ENCODE results near the gene SDHA. TPM values are rescaled to one million over a fixed set of nuclear protein-coding genes. Genes with fewer than 3 reads are reported as not detected.
A peak's percentile ranks its signal among the peaks of the same experiment; 100 is the strongest.

The SDHA gene
- polyA plus RNA-seq, 4 donors = 75.7 to 151 (median 136) TPM

DNA sequence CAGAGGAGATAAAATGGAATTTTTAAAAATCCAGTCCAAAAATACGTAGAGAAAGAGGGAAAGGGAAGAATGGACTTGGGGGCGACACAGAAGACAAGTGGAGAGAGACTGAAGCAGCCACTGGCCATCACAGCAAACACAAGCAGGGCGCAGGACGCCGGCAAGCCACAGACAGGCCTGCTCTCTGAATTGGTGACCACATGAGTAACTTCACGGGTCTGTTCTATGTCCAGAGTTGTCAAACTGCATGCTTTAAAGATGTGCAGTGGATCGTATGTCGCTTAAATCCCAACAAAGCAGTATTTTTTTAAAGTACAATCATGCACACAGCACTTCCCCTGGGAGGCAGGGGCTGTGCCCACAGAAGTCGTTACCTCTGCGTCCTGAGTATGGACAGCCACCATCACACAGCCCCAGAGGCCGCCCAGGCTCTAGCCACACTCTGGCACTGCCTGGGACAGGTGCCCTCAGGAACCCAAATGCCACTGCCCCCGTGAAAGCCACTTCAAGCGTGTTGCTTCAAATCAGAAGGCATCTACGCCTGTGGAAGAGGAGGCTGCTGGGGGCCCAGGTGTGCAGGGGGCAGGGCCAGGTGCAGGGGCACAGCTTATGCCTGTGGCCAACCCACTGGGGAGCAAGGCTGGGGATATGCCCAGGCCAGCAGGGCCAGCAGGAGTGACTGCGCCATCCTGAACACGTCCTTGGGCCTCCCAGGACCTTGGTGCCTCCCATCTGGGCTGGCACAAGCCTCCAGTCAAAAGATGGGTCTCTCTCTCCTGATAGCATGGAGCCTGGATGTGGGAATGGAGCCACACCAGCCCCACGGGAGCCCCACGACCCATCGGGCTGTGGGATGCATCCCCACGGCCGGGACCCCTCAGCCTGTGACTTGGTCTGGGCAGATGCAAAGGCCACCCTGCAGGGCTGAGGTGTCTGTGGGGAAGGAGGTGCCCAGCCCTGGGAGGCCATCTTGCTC lies 32.7 kb upstream of the SDHA start:
- no peak for DNase-seq (ENCODE audit: low read depth in 4 of 4, low spot score in 3 of 4)

DNA sequence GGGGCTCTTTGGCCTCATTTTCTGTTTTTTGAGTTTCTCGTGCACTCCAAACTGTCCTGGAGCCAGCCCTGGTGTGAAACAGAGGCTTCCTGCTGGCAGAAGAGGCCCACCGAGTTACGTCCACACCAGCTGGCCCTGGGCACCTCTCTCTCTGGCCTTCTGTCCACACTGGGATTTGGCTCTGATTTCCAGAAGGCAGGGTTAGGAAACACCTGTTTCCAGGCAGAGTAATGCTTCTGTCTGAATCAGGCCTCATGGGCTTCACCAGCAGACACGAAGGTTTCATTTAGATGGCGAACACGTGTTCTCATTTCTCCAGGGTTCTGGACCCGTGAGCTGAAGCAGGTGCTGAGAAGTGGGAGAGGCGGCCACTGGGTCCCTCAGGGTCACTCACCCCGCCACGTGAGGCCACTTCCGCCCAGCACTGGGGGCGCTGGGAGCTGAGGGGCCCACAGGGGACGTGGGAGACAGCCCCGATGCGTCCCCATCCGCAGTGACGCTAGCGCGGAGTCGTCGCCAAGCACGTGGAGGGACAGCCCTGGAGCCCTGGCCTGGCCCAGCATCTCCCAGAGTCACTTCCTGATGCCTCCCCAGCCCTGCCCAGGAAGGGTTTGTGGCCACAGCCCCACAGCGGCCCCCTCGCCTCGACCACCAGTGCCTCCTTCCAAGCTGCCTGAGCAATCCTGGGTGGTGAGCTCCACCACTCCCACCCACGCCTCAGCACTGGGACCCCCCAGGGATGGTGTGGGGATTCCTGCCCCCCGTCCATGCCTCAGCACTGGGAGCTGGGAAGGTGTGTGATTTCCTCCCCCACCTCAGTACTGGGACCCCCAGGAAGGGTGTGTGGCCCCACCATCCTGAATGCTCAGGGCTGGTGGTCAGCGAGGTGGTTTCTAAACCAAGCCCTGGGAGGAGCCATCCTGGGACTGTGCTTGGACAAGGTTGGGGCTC lies 31.8 kb upstream of the SDHA start:
- DNase-seq (ENCODE audit: low read depth in 4 of 4, low spot score in 3 of 4) = no peak

DNA sequence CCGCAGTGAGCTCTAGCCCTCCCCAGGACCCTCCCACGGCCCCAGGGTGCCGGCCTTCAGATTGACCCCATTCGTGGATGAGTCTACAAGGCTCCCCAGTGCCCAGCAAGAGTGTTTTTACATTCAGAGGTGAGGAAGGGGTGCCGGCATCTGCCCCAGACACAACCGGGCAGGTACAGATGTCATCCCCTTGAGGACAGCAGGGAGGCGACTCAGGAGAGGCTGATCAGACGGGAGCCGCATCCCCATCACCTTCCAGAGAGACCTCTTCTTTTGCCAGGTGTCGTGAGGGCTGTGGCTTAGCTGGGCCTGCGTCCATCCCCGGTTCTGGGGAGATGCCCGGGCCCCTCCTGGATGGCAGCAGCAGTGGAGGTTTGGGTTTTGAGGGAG lies 31.1 kb upstream of the SDHA start:
- DNase-seq (ENCODE audit: low read depth in 4 of 4, low spot score in 3 of 4) = no peak

DNA sequence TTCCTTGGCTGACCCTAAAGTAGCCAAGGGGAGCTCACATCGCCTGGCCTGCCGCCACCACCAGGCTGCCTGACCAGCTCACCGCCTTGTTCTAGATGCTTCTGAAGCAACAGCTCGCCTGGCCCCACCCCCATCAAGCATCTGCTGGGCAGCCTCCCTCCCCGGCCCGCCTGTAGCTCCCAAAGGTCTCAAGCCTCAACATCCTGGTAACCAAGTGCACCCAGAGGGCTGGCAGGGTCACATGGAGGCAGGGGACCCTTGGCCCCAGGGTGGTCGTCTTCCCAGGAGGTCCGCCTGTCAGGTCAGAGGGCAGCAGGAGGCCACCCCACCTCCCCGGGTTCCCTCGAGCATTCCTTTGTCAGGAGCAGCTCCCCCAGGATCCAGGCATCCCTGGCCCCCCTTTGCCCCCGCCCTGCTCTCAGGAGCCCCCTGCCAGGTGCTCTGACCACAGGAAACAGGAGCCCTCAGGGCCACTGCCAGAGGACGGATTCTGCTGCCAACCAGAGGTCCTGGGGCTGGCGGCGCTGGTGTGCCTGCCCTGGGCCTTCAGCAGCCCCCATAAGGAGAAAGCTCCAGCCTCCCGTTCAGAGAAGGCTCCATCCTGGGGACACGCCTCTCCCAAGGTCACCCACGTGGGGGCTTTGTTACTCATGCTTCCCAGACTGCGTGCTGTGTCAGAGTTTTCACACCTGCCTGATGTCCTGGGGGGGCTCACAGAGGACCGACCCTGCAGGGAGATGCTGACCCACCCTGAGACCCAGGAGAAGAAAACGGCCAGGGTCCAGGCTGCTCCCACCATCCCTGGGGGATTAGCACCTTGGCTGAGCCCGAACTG lies 30.3 kb upstream of the SDHA start:
- DNase-seq (ENCODE audit: low read depth in 4 of 4, low spot score in 3 of 4) = no peak

DNA sequence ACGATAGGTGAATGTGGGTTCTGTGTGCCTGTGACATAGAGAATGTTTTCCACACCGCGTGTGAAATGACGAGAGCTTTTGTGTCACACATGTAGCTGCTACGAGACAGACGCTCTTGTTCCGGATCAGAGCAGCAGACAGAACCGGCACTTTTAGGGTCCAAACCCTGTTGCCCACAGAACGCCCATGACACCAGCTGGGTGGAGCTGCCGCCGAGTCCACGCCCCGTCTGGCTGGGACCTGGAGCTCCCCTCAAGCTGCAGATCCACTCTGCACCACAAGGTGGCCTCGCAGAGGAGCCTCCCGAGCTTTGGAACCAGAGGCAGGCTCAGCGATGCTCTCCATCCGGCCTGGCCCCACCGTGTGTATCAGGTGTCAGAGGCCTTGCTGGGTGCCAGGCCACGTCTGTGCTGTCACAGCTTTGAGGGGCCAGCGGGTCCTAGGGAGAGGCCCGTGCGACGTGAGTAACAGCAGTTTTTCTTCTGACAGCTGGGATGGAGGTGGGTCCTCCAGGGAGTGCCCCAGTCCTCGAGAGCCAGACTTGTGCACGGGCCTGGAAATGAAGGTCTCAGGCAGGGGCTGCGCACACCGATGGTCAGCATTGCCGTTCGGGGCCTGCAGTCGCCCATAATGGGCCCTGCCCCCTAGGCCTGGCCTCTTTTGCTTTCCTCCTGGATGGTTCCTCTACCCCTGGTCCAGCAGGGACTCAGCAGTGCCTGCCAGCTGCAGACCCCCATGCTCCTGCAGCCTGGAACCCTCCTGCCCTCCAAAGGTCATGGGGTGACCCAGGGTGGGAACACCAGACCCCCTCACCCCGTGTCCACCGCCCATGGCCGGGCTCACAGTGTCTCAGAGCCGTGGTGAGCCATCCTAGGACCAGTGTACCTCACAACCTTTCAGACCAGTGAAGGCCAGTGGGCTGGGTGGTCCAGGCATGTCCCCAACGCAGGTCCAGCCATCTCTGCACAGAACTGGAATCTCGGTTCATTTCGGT lies 29.3 kb upstream of the SDHA start:
- DNase-seq (ENCODE audit: low read depth in 4 of 4, low spot score in 3 of 4) = peak; percentile 52 to 76 (median 64)

DNA sequence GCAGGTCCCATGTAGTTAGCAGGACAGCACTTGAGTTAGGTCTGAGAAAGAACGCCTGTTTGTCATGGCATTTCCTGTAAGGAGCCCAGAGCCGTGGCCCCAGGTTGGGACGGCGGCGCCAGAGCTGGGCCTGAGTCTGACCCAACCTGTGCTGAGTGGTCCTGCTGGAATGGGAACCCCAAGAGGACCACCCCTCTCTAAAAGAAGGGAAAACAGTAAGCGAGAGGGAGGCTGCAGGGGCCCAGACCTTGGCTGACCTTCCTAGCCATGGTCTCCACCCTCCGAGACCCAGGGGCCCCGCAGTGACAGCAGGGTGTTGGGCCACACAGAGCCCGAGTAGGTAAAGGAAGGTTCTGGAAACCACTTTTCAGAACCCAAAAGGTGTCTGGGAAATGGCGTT lies 28.6 kb upstream of the SDHA start:
- no peak for DNase-seq (ENCODE audit: low read depth in 4 of 4, low spot score in 3 of 4)

DNA sequence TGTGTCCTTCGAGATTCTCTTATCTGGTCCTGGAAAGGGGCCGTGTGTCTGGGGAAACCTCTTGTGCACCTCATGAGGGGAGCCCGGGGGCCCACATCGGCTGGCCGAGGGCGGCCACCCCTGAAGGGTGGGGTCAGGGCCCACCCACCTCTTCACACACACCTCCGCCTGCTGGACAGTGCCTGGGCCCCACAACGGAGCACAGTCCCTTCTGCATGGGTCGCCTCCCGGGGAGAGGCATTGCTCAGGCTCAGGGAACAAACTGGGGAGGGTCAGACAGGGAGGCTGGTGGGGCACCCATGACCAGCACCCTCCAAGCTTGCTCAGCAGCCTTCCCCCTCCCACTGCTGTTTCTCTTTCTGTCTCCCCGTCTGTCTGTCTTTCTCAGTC lies 28.1 kb upstream of the SDHA start:
- no peak for DNase-seq (ENCODE audit: low read depth in 4 of 4, low spot score in 3 of 4)

DNA sequence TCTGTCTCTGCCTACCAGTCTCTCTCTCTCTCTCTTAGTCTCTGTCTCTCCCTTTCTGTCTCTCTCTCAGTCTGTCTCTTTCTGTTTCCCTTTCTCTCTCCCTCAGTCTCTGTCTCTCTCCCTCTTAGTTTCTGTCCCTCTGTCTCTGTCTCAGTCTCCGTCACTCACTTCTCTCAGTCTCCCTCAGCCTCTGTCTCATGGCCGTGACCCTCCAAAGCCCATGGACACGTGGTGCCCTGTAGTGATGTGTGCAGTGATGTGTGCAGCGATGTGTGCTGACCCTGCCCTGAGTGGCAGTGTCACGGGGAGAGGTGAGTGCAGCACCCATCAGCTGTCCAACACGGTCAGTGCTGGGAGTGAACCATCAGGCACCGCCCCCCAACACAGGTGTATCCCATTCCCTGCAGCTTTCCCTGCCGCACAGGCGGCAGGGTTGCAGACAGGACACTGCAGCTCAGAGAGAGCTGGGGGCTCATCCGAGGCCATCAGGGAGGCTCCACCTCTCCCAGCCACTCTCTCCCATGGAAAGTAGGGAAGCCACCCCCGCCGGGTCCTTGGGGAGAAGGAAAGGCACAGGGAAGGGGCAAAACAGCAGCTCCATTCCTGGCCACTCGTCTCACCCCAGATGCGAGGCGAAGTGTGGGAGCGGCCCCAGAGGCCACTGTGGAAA lies 27.6 kb upstream of the SDHA start:
- no peak for DNase-seq (ENCODE audit: low read depth in 4 of 4, low spot score in 3 of 4)

DNA sequence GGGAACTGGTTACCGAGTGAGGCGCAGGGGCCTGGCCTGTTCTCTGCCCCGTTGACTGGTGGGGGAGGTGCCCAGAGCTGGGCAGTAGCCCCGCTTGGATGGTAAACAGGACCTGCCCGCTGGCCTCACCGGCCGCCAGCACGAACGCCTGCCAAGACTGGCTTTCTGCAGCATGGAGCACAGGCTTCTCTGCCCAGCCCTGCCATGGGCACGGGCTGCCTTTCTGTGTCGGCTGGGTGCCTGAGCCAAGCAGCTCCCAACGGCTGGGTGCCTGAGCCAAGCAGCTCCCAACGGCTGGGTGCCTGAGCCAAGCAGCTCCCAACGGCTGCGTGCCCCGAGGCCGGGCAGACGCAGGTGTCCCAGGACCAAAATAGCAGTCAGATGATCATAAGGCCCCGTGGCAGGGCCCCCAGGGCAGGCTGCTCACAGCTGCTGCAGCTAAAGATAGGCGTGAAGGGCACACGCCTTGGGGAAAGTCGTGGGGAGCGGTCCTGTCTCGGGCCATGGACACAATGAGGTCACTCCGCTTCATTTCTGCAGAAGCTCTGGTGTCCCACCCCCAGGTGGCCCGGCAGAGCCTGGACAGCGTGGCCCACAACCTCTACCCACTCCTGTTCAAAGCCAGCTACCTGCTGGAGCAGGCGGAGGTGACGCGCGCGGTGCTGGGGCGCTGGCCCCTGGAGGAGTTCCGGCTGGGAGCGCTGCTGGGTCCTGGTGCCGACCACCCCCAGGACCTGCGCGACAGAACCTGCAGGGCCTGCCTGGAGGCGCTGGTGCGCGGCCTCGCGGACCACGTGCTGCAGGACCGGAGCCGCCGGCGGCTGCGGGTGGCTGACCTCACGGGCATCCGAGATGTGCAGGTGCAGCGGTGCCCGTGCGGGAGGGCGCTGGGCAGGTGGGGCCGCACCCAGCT lies 26.8 kb upstream of the SDHA start, which contains the start of gene LRRC14B:
TSS of gene LRRC14B (plus strand) at position 460 of the 913 bp plus-strand sequence. CDS start at position 504, 44 bp downstream.
- DNase-seq (ENCODE audit: low read depth in 4 of 4, low spot score in 3 of 4) = no peak

DNA sequence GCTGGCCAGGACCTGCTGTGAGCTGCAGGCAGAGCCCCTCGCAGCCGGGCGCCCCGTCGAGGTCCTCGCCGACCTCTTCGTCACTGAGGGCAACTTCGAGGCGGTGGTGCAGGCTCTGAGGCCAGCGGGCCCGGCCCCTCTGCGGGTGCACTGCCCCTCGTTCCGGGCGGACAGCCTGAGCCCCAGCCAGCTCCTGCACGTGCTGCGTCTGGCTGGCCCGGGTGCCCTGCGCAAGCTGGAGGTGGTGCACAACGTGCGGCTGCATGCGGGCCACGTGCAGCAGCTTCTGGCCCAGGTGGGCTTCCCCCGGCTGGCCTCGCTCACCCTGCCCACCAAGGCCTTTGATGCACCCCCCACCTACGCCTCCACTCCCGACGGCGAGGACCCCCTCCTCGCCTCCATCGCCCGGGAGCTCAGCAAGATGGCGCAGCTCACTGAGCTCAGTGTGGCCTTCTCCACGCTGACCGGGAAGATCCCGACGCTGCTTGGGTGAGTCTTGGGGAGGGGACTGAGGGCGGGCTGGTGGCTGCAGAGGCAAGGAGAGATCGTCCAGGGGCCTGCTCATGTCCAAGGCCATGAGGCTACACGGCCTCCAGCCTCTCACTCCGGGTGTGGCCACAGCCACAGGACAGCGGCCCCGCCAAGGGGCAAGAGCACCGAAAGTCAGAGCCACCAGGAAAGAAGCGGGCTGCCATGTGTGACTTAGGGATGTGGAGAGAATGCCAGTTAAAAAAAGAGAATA lies 26.0 kb upstream of the SDHA start:
- DNase-seq (ENCODE audit: low read depth in 4 of 4, low spot score in 3 of 4) = no peak

DNA sequence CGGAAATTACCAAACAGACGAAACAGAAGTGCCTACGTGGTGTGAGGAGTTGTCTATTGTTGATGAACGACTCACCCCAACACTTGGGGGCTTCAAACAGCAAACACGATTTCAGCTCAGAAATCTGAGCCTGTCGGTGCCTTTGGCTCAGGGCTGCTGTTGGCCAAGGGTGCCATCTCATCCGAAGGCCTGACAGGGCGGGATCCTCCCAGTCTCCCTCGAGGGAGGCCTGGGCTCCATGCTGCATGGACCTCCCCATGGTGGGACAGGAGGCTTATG lies 25.5 kb upstream of the SDHA start:
- no peak for DNase-seq (ENCODE audit: low read depth in 4 of 4, low spot score in 3 of 4)

DNA sequence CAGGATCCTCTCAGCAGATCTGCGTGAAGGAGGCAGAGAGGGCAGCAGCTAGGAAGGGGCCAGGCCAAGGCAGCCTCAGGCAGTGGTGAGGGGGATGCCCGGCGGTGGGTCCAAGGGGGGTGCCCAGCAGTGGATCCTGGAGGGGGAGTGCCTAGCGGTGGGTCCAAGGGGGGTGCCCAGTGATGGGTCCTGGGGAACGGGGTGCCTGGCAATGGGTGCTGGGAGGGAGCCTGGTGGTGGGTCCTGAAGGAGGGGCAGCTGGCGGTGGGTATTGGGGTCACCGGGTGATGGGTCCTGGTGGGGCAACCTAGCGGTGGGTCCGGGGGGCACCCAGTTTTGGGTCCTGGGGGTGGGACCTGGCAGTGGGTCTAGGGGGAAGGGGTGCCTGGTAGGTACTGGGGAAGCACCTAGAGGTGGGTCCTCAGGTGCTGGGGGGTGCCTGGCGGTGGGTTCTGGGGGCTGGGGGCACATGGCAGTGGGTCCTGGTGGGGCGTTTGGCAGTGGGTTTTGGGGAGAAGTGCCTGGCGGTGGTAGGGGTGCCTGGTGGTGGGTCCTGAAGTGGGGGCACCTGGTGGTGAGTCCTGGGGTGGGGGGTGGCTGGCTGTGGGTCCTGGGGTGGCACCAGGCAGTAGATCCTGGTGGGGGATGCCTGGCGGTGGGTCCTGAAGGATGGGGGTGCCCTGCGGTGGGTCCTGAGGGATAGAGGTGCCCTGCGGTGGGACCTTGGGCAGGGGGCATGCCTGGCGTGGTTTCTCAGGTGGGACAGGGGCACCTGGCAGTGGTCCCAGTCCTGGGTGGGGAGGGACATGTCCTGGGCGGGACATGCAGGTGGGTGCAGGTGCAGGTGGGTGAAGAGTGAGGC lies 24.9 kb upstream of the SDHA start:
- DNase-seq (ENCODE audit: low read depth in 4 of 4, low spot score in 3 of 4) = no peak

DNA sequence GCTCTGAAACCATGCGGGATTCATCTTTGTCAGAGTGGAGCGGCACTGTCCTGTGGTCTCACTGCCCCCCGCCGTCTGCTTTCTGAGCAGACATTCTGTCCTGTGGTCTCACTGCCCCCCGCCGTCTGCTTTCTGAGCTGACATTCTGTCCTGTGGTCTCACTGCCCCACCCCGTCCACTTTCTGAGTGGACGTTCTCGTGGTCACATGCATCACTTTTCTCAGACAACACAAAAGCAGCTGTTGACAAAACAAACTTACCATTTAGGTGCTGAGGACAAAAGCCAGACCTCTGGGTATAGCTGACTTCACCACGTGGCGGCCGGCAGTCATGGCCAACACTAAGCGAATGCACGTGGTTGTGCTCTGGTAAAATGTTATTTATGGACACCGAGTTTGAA lies 24.0 kb upstream of the SDHA start:
- no peak for DNase-seq (ENCODE audit: low read depth in 4 of 4, low spot score in 3 of 4)

DNA sequence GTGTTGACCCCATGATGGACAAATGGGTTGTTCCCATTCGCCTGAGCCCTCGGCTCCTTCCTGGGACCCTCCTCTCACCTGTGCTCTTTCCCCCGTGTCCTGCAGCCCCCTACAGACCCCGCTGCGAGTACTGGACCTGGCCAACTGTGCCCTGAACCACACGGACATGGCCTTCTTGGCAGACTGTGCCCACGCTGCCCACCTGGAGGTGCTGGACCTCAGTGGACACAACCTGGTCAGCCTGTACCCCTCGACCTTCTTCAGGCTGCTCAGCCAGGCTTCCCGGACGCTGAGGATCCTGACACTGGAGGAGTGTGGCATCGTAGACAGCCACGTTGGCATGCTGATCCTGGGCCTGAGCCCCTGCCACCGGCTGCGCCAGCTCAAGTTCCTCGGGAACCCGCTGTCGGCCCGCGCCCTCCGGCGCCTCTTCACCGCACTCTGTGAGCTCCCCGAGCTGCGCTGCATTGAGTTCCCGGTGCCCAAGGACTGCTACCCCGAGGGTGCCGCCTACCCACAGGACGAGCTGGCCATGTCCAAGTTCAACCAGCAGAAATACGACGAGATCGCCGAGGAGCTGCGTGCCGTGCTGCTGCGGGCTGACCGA lies 23.4 kb upstream of the SDHA start:
- DNase-seq (ENCODE audit: low read depth in 4 of 4, low spot score in 3 of 4) = no peak

DNA sequence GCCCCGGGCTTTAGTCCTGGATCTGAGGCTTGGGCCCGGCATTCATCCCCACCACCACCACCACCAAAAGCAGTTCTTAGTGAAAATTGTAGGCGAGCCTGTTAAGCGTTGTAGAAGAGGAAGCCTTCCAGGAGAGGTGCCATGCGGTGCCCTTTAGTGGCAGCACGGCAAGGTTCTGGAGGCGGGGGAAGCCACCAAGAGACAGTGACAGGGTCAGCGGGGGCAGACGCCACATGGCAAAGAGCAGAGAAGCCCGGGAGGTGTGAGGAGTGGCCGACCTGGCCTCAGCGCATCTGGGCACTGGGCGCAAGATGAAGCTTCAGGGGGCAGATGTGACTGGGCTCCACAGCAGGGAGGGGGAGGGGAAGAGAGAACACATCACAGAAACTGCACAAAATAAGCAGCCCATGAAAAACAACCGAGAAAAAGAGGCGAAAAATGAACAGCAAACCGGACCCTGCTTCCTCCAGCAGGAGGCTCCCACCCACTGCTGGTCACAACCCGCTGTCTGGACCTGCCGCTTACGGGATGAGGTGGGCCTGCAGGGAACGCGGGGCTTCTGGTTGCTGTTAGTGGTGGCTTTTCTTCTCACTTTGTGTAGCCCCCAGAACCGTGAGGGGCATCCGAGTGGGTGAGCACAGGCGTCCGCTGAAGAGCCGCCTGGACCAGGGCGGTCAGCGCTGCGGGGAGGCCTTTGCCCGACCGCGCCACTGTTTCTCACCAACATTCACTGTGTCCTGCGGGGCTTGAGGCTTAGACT lies 22.5 kb upstream of the SDHA start:
- DNase-seq (ENCODE audit: low read depth in 4 of 4, low spot score in 3 of 4) = no peak
